ENCODE measurements around the gene CATSPERE.
"Not testable (repeated sequence)": the region's sequence is repeated elsewhere in the genome, so short reads cannot be mapped to it uniquely, and the experiment has no call there.

The CATSPERE gene

DNA sequence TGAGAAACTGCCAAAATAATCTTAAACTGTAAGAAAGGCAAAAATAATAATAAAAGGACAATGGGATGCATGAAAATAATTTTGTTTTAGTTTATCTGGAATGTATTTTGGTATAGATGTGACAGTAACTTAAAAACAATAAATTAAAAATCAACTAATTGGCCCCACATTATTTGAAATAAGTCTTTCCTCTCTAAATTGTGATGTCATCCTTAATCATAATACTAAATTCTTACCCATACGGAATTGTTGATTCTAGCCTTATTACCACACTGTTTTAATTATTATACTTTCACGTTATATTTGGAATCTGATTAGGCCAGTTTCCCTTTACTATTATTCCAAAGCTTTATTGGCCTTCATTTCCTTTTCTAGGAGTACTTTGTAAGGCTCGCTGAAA, 199.5 kb downstream of the CATSPERE start:
- no peak for DNase-seq (ENCODE audit: low read depth)
- no peak overlapping the region for H3K4me3 ChIP-seq (ENCODE audit: low read depth, low read length)
- TF ChIP-seq, protein P1, sequence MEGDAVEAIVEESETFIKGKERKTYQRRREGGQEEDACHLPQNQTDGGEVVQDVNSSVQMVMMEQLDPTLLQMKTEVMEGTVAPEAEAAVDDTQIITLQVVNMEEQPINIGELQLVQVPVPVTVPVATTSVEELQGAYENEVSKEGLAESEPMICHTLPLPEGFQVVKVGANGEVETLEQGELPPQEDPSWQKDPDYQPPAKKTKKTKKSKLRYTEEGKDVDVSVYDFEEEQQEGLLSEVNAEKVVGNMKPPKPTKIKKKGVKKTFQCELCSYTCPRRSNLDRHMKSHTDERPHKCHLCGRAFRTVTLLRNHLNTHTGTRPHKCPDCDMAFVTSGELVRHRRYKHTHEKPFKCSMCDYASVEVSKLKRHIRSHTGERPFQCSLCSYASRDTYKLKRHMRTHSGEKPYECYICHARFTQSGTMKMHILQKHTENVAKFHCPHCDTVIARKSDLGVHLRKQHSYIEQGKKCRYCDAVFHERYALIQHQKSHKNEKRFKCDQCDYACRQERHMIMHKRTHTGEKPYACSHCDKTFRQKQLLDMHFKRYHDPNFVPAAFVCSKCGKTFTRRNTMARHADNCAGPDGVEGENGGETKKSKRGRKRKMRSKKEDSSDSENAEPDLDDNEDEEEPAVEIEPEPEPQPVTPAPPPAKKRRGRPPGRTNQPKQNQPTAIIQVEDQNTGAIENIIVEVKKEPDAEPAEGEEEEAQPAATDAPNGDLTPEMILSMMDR (IDR thresholded peaks at IDR 0.05; ENCODE audit: insufficient read depth, low read depth, low read length, missing control alignments): no peak

DNA sequence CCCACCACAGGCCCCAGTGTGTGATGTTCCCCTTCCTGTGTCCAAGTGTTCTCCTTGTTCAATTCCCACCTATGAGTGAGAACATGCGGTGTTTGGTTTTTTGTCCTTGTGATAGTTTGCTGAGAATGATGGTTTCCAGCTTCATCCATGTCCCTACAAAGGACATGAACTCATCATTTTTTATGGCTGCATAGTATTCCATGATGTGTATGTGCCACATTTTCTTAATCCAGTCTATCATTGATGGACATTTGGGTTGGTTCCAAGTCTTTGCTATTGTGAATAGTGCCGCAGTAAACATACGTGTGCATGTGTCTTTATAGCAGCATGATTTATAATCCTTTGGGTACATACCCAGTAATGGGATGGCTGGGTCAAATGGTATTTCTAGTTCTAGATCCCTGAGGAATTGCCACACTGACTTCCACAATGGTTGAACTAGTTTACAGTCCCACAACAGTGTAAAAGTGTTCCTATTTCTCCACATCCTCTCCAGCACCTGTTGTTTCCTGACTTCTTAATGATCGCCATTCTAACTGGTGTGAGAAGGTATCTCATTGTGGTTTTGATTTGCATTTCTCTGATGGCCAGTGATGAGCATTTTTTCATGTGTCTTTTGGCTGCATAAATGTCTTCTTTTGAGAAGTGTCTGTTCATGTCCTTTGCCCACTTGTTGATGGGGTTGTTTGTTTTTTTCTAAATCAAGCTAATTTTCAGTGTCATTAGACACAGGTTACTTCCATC, 200.7 kb downstream of the CATSPERE start:
- not testable (repeated sequence) for DNase-seq (ENCODE audit: low read depth); H3K4me3 ChIP-seq (ENCODE audit: low read depth, low read length)

DNA sequence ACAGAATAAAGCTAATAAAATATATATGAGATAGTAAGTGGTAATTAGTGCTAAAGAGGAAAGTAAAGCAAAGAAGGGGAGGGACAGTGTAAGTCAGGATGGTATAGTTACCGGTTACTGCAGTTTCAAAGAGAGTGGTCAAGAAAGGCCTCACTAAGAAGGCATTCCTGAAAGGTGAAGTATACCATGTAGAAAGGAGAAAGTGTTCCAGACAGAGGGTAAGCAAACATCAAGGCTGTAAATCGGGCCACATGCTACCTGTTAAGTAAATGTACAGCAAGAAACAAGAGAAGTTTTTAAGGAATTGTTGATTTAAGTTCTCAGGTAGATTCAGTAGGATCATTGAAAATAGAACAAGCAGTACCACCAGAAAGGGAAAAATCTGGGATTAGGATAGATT, 201.5 kb downstream of the CATSPERE start:
- TF ChIP-seq, protein P1 (IDR thresholded peaks at IDR 0.05; ENCODE audit: insufficient read depth, low read depth, low read length, missing control alignments): no peak
- peak overlapping the region; percentile 32 for H3K4me3 ChIP-seq (ENCODE audit: low read depth, low read length)
- DNase-seq (ENCODE audit: low read depth): no peak

DNA sequence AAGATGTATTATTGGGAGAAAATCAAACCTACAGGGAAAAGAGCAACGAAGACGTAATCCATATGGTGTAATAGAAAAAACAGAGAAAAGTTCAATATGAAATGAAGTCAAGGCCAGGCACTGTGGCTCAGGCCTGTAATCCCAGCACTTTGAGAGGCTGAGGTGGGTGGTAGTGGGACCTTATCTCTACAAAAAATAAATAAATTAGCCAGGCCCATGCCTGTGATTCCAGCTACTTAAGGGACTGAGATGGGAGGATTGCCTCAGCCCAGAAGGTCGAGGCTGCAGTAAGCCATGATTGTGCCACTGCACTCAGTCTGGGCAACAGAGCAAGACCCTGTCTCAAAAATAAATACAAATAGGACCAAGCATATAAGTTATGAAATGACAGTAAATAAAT, 203.3 kb downstream of the CATSPERE start:
- DNase-seq (ENCODE audit: low read depth): no peak
- H3K4me3 ChIP-seq (ENCODE audit: low read depth, low read length): no peak overlapping the region
- TF ChIP-seq, protein P1 (IDR thresholded peaks at IDR 0.05; ENCODE audit: insufficient read depth, low read depth, low read length, missing control alignments): no peak

DNA sequence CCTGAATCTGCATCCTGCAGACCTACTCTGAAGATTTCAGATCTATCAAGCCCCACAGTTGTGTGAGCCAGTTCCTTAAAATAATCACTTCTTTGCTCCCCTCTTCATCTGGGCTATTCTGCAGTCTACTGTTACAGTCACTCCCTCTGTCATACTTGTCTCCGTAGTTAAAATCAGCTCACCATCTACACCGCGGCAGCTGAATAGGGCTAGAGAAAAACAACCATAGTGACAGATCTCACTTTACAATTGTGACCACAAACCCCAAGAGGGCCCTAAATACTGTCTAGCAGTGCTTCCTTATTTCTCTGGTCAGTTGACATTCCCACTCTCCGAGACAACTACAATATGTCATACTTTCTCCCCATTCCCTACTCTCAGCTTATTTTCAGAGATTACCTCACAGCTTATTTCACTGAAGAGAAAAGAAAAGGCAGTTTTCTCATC, 204.7 kb downstream of the CATSPERE start:
- TF ChIP-seq, protein P1 (IDR thresholded peaks at IDR 0.05; ENCODE audit: insufficient read depth, low read depth, low read length, missing control alignments): no peak
- H3K4me3 ChIP-seq (ENCODE audit: low read depth, low read length): no peak overlapping the region
- no peak for DNase-seq (ENCODE audit: low read depth)

DNA sequence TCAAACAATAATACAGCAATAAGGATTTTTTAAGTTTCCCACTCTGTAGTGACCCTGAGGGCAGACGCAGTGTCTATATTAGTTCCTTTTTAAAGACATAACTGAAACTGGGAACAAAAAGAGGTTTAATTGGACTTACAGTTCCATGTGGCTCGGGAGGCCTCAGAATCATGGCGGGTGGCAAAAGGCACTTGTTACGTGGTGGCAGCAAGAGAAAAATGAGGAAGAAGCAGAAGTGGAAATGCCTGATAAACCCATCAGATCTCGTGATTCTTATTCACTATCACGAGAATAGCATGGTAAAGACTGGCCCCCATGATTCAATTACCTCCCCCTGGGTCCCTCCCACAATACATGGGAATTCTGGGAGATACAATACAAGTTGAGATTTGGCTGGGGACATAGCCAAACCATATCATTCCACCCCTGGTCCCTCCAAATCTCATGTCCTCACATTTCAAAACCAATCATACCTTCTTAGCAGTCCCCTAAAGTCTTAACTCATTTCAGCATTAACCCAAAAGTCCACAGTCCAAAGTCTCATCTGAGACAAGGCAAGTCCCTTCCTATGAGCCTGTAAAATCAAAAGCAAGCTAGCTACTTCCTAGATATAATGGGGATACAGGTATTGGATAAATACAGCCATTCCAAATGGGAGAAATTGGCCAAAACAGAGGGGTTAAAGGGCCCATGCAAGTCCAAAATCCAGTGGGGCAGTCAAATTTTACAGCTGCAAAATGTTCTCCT, 205.8 kb downstream of the CATSPERE start:
- DNase-seq (ENCODE audit: low read depth); H3K4me3 ChIP-seq (ENCODE audit: low read depth, low read length): not testable (repeated sequence)

DNA sequence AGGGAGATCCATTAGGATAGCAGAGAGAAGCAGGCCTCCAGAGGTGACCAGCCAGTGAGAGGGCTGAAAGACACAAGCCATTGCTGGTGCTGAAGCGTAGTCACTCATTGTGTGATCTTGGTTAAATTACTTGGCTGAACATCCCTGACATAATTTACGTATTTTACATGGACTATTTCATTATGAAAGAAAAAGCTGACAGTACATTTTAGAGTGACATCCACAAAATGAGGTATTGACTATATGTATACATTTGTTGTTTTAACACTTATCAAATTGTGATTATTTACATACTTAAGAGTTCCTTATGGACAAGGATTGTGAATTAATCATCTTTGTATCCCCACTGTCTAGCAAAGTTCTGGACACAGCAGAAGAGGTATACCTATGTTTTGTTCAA, 206.7 kb downstream of the CATSPERE start:
- no peak for DNase-seq (ENCODE audit: low read depth)
- TF ChIP-seq, protein P1 (IDR thresholded peaks at IDR 0.05; ENCODE audit: insufficient read depth, low read depth, low read length, missing control alignments): no peak
- H3K4me3 ChIP-seq (ENCODE audit: low read depth, low read length): no peak overlapping the region

Measured in GM12865 (cell line).